Measurements from ENCODE around the gene PPP1R3C.

PPP1R3C gene

GRCh38 chr10:91590904-91591796, 41.7 kb downstream of the PPP1R3C start:
- no peak overlapping the region for H3K4me2 ChIP-seq
- no peak overlapping the region for H3K27ac ChIP-seq
- peaks cover 12% of the 10 kb centered on the region for H3K4me1 ChIP-seq

GRCh38 chr10:91590142-91590903, 42.5 kb downstream of the PPP1R3C start:
- Histone ChIP-seq H3K4me1 (peaks cover 12% of the 10 kb centered on the region), H3K4me3 (no peak overlapping the region), H4K20me1 (no peaks in the 10 kb centered on the region), H3K36me3 (no peaks in the 10 kb centered on the region), H3K4me2 (no peak overlapping the region), H3K27ac (no peak overlapping the region), H3K9me3 (no peaks in the 10 kb centered on the region), H3K27me3 (no peaks in the 10 kb centered on the region), H3K9ac (no peak overlapping the region)
- no peak for TF ChIP-seq Cebpa-rat (IDR thresholded peaks at IDR 0.05)

More at GRCh38 chr10:91590904-91591796, 41.7 kb downstream of the PPP1R3C start:
- Histone ChIP-seq H3K9me3 (no peaks in the 10 kb centered on the region), H3K27me3 (no peaks in the 10 kb centered on the region), H3K4me3 (no peak overlapping the region), H4K20me1 (no peaks in the 10 kb centered on the region), H3K36me3 (no peaks in the 10 kb centered on the region), H3K9ac (no peak overlapping the region)
- TF ChIP-seq Cebpa-rat (IDR thresholded peaks at IDR 0.05) = no peak

GRCh38 chr10:91589658-91590035, 43.2 kb downstream of the PPP1R3C start:
- no peaks in the 10 kb centered on the region for H4K20me1 ChIP-seq
- H3K27me3 ChIP-seq = no peaks in the 10 kb centered on the region
- no peak overlapping the region for H3K9ac ChIP-seq
- H3K36me3 ChIP-seq = no peaks in the 10 kb centered on the region
- H3K27ac ChIP-seq = no peak overlapping the region
- H3K4me3 ChIP-seq = no peak overlapping the region
- peaks cover 12% of the 10 kb centered on the region for H3K4me1 ChIP-seq
- H3K9me3 ChIP-seq = no peaks in the 10 kb centered on the region
- TF ChIP-seq Cebpa-rat (IDR thresholded peaks at IDR 0.05) = no peak
- H3K4me2 ChIP-seq = no peak overlapping the region

GRCh38 chr10:91589015-91589657, 43.7 kb downstream of the PPP1R3C start:
- TF ChIP-seq Cebpa-rat (IDR thresholded peaks at IDR 0.05) = no peak
- no peak overlapping the region for H3K9ac ChIP-seq
- no peaks in the 10 kb centered on the region for H3K27me3 ChIP-seq
- no peak overlapping the region for H3K27ac ChIP-seq
- H3K4me2 ChIP-seq = no peak overlapping the region
- peaks cover 12% of the 10 kb centered on the region for H3K4me1 ChIP-seq
- H3K36me3 ChIP-seq = no peaks in the 10 kb centered on the region
- H3K4me3 ChIP-seq = no peak overlapping the region
- no peaks in the 10 kb centered on the region for H3K9me3 ChIP-seq
- H4K20me1 ChIP-seq = no peaks in the 10 kb centered on the region

GRCh38 chr10:91587710-91588638, 44.9 kb downstream of the PPP1R3C start:
- no peak for TF ChIP-seq Cebpa-rat (IDR thresholded peaks at IDR 0.05)
- Histone ChIP-seq H3K4me2 (peak overlapping the region; percentile 32), H3K4me1 (peaks cover 12% of the 10 kb centered on the region), H3K9me3 (no peaks in the 10 kb centered on the region), H3K36me3 (no peaks in the 10 kb centered on the region), H3K27ac (no peak overlapping the region), H4K20me1 (no peaks in the 10 kb centered on the region), H3K9ac (no peak overlapping the region), H3K27me3 (no peaks in the 10 kb centered on the region), H3K4me3 (no peak overlapping the region)

- Histone ChIP-seq H3K27ac (no peak overlapping the region), H3K9me3 (peaks cover 4% of the 10 kb centered on the region; the same call in 1 of the 2 replicates), H3K27me3 (no peaks in the 10 kb centered on the region), H4K20me1 (no peaks in the 10 kb centered on the region), H3K4me2 (no peak overlapping the region), H3K4me1 (no peaks in the 10 kb centered on the region), H3K9ac (no peak overlapping the region), H3K36me3 (no peaks in the 10 kb centered on the region), H3K4me3 (no peak overlapping the region)
- TF ChIP-seq Cebpa-rat (IDR thresholded peaks at IDR 0.05) = no peak
Observed at GRCh38 chr10:91582153-91582554, 50.7 kb downstream of the PPP1R3C start.

GRCh38 chr10:91579329-91579985, 53.4 kb downstream of the PPP1R3C start:
- H3K4me2 ChIP-seq = no peak overlapping the region
- H3K9ac ChIP-seq = no peak overlapping the region
- no peak for TF ChIP-seq Cebpa-rat (IDR thresholded peaks at IDR 0.05)

More at GRCh38 chr10:91579329-91579985, 53.4 kb downstream of the PPP1R3C start:
- Histone ChIP-seq H3K27me3 (no peaks in the 10 kb centered on the region), H3K4me3 (no peak overlapping the region), H3K36me3 (no peaks in the 10 kb centered on the region), H4K20me1 (no peaks in the 10 kb centered on the region), H3K27ac (no peak overlapping the region), H3K4me1 (no peaks in the 10 kb centered on the region), H3K9me3 (peaks cover 4% of the 10 kb centered on the region; the same call in 1 of the 2 replicates)

Measured in BLaER1 (cell line).